Measurements from ENCODE around the gene STX1A.

Gene STX1A

DNA sequence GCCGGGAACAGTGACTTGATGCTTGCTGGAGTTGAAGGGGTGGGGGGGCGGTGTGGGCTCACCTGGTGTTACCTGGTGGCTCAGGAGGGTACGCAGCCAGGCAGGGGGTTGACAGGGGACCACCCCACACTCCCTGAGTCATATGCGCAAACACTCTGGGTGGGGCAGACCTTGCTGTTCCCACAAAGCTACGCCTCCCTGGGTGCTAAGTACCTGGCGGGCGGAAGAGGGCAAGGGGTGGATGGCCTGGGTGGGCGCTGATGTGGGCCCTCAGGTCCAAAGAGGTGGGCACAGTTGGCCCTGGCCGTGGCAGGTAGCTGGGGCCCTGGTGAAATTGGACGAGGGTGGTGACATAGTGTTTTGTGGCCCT lies 13.9 kb downstream of the STX1A start:
- no peak for DNase-seq (ENCODE audit: low spot score)
- TF ChIP-seq, protein P1, sequence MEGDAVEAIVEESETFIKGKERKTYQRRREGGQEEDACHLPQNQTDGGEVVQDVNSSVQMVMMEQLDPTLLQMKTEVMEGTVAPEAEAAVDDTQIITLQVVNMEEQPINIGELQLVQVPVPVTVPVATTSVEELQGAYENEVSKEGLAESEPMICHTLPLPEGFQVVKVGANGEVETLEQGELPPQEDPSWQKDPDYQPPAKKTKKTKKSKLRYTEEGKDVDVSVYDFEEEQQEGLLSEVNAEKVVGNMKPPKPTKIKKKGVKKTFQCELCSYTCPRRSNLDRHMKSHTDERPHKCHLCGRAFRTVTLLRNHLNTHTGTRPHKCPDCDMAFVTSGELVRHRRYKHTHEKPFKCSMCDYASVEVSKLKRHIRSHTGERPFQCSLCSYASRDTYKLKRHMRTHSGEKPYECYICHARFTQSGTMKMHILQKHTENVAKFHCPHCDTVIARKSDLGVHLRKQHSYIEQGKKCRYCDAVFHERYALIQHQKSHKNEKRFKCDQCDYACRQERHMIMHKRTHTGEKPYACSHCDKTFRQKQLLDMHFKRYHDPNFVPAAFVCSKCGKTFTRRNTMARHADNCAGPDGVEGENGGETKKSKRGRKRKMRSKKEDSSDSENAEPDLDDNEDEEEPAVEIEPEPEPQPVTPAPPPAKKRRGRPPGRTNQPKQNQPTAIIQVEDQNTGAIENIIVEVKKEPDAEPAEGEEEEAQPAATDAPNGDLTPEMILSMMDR (IDR thresholded peaks at IDR 0.05; ENCODE audit: extremely low read depth, missing control alignments): no peak

DNA sequence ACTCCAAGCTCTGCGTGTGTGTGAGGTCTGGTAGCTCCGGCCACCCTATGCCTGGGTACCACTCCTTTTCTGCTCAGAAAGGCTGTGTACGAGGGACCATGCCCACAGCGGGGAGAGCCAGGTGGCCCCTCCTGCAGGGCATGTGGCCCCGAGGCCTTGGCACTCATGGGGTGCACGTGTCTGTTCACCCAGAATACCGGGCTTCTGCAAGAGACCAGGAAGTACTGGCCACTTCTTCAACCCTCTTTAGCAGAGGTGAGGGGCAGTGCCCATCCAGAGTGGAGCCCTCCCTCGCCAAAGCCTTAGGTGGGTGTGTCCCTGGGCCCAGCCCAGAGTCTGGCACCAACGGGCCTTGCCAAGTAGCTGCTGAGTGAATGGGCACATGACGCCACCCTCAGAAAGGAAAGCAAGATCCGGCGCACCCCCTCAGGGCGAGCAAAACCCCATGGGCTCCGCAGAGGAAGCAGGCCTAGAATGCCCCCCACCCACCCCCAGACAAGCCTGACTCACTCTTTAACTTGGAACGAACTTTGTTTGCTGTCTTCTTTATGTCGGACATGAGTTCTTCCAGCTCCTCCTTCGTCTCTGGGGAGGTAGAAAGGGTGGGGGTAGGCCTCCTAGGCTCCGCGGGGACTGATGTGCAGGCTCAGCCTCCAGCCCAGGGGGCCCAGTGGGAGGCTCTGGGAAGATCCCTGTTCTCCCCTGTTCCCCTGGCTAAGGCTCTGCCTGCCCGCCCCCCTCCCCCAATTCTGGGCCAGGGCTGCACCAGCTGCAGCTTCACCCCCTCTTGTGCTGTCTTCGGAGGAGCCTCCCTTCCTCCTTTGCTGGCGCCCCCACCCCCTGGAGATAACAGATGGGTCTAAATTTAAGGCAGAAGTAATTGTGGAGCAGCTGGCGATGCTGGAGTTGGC lies 14.6 kb downstream of the STX1A start:
- DNase-seq (ENCODE audit: low spot score): no peak
- TF ChIP-seq, protein P1 (IDR thresholded peaks at IDR 0.05; ENCODE audit: extremely low read depth, missing control alignments): no peak

DNA sequence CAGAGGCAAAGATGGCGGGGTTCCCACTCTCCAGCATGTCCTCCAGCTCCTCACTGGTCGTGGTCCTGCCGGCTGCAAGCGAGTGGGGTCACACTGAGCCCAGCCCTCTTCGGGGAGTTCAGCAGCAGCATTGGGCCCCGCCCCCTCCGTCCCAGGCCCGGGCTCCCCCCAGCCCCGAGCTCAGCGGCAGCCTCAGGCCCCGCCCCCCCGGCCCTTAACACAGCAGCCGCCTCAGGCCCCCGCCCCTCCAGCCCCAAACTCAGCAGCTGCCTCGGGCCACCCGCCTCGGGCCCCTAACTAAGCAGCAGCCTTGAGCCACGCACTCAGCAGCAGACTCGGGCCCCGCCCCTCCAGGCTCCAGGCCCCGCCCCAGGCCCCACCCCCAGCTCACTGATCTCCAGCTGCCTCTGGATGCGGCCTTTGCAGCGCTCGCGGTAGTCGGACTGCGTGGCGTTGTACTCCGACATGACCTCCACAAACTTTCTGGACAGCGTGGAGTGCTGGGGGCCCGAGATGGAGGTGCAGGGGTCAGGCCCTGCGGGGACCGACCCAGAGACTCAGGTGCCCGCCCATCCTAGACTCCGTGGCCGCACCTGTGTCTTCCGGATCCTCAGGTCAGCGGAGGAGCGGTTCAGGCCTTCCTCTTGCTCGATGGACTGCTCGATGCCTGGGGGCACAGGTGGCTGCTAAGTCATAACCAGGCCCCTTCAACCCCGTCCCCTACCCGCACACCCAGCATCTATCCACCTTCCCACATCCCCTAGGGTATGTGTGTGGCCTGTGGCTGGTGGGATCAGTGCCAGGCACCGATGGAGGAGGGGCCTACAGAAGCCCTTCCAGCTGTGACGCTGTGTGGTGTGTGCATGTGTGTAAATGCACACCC lies 15.5 kb downstream of the STX1A start:
- TF ChIP-seq, protein P1 (IDR thresholded peaks at IDR 0.05; ENCODE audit: extremely low read depth, missing control alignments): no peak
- peak; percentile 75 for DNase-seq (ENCODE audit: low spot score)

DNA sequence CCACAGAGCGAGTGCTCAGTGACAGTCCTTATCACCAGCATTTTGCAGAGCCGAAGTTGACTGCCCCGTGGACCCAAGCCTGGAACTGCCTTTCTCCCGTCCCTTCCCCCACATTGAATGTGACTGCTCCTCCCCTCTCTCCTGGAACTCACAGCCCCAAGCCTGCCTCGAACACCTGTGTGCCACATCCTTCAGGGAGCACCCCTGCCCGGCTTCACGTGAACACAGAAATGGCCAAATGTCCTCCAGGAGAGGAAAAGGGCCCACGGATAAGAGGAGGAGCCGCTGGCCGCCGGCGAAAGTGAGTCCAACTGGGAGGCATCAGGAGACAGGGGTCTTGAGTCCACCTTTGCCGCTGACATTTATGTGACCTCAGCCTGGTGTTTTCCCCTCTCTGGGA lies 16.2 kb downstream of the STX1A start:
- TF ChIP-seq, protein P1 (IDR thresholded peaks at IDR 0.05; ENCODE audit: extremely low read depth, missing control alignments): no peak
- DNase-seq (ENCODE audit: low spot score): no peak

DNA sequence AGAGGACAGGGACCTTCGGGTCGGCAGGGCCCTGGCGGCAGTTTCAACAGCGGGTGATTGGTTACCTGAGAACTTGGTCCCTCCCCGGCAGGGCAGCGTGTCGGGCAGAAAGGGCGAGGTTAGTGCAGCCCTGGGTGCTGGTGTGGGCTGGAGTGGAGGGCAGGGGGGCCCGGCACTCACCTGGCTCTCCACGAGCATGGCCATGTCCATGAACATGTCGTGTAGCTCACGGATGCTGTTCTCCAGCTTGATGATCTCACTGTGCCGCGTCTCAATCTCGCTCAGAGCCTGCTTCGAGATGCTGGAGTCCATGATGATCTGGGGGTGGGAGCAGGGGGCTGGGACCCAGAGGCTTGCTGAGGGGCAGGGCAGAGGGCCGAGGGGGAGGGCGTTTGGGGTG lies 16.8 kb downstream of the STX1A start:
- TF ChIP-seq, protein P1 (IDR thresholded peaks at IDR 0.05; ENCODE audit: extremely low read depth, missing control alignments): no peak

DNA sequence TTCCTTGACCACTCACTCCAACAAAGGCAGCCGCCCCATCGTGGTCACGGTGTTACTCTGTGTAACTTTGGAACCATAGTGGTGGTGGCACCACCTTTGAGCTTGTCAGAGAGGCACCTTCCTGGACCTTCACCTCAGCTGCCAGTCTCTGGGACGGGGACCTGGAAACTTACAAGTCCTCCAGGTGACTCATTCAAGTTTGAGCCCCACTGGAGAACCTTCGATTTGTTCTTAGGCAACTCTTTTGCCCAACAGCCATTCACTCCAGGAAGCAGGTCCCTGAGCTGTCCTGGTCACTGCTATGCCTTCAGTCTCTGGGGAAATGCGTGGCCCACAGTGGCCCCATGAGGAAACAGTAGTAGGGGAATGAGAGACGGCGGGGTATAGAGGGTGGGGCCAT lies 17.2 kb downstream of the STX1A start:
- TF ChIP-seq, protein P1 (IDR thresholded peaks at IDR 0.05; ENCODE audit: extremely low read depth, missing control alignments): no peak
- DNase-seq (ENCODE audit: low spot score): no peak

More for the DNA sequence above, 16.8 kb downstream of the STX1A start:
- DNase-seq (ENCODE audit: low spot score): no peak
